CD14-positive monocyte (primary cell): ENCODE results near the gene ABCA10. TPM values are rescaled to one million over a fixed set of nuclear protein-coding genes. Genes with fewer than 3 reads are reported as not detected.
"Not testable (repeated sequence)": the region's sequence is repeated elsewhere in the genome, so short reads cannot be mapped to it uniquely, and the experiment has no call there.

Source experiments
- DNase-seq, 3 donors: peaks; one replicate each; pipeline ENCODE4 v3.0.0-alpha.2; 2011 to 2022
- H2AFZ ChIP-seq: 2 replicates; pipeline ENCODE4 v1.6.0; 2012; ENCODE audit warnings: mild to moderate bottlenecking, low read depth, low read length, inconsistent platforms; ENCODE audit not compliant: insufficient read depth, poor library complexity, severe bottlenecking
- H3K27ac ChIP-seq, 2 donors: 1 replicate in 1 of 2; 2 replicates in 1 of 2; pipeline ENCODE4 v1.5.1; 2012 to 2013; ENCODE audit warnings: low read length in 2 of 2, control low read depth in 1 of 2, inconsistent platforms in 1 of 2, low read depth in 1 of 2, mild to moderate bottlenecking in 1 of 2
- H3K27me3 ChIP-seq, 2 donors: one replicate each; pipeline versions ENCODE4 v1.6.0 to v1.6.1; 2011 to 2013; ENCODE audit warnings: low read length in 2 of 2; ENCODE audit not compliant: control insufficient read depth in 2 of 2, insufficient read depth in 2 of 2
- H3K36me3 ChIP-seq, 2 donors: replicated peaks in 1 of 2; 1 replicate in 1 of 2; 2 replicates in 1 of 2; pipeline versions ENCODE4 v1.5.1 to v1.6.1; 2012 to 2013; ENCODE audit warnings: low read length in 2 of 2, control low read depth in 1 of 2, inconsistent platforms in 1 of 2, mild to moderate bottlenecking in 1 of 2; ENCODE audit not compliant: insufficient read depth in 2 of 2, control insufficient read depth in 1 of 2
- H3K4me1 ChIP-seq, 2 donors: 1 replicate in 1 of 2; 2 replicates in 1 of 2; pipeline versions ENCODE4 v1.5.1 to v1.6.1; 2012 to 2013; ENCODE audit warnings: low read length in 2 of 2, control low read depth in 1 of 2, inconsistent platforms in 1 of 2, mild to moderate bottlenecking in 1 of 2, moderate library complexity in 1 of 2; ENCODE audit not compliant: insufficient read depth in 2 of 2, control insufficient read depth in 1 of 2
- H3K4me2 ChIP-seq: replicated peaks from 2 replicates; pipeline ENCODE3; 2012; ENCODE audit warnings: low read length, moderate library complexity, mild to moderate bottlenecking; ENCODE audit not compliant: poor library complexity, severe bottlenecking; ENCODE audit errors: extremely low read depth
- H3K4me3 ChIP-seq, 3 experiments: fragments of 200-600 bp in 1 of 3; sonication (generic) in 1 of 3; replicated peaks in 1 of 3; 1 replicate in 2 of 3; 2 replicates in 1 of 3; pipeline ENCODE4 v1.5.1; 2011 to 2013; ENCODE audit warnings: low read length in 3 of 3, mild to moderate bottlenecking in 3 of 3, control low read depth in 2 of 3, low read depth in 2 of 3, inconsistent platforms in 1 of 3, moderate library complexity in 1 of 3
- H3K79me2 ChIP-seq: 2 replicates; pipeline ENCODE4 v1.6.0; 2012; ENCODE audit warnings: mild to moderate bottlenecking, control low read depth, inconsistent platforms, low read length, moderate library complexity; ENCODE audit not compliant: insufficient read depth
- H3K9ac ChIP-seq: 2 replicates; pipeline ENCODE4 v1.6.0; 2017; ENCODE audit warnings: low read length, mild to moderate bottlenecking; ENCODE audit not compliant: insufficient read depth, poor library complexity, severe bottlenecking
- H3K9me3 ChIP-seq, 2 donors: replicated peaks in 1 of 2; 1 replicate in 1 of 2; 2 replicates in 1 of 2; pipeline versions ENCODE4 v1.5.1 to v1.6.1; 2012 to 2013; ENCODE audit warnings: low read length in 2 of 2, control low read depth in 1 of 2; ENCODE audit not compliant: control insufficient read depth in 1 of 2, insufficient read depth in 1 of 2
- H4K20me1 ChIP-seq: 2 replicates; pipeline ENCODE4 v1.6.0; 2012; ENCODE audit warnings: mild to moderate bottlenecking, low read length, control low read depth, moderate library complexity; ENCODE audit not compliant: insufficient read depth
- H3K27ac Mint-ChIP-seq, 7 donors: one replicate each; pipeline ENCODE4 v1.8.0; 2020; ENCODE audit warnings: mild to moderate bottlenecking in 7 of 7, mixed read lengths in 7 of 7, moderate library complexity in 6 of 7, inconsistent platforms in 2 of 7
- H3K27me3 Mint-ChIP-seq, 3 donors: one replicate each; pipeline ENCODE4 v1.8.0; 2021 to 2022; ENCODE audit warnings: low read depth in 3 of 3, mild to moderate bottlenecking in 3 of 3, mixed read lengths in 3 of 3, moderate library complexity in 3 of 3, inconsistent platforms in 1 of 3
- H3K36me3 Mint-ChIP-seq, 2 donors: one replicate each; pipeline ENCODE4 v1.8.0; 2020; ENCODE audit warnings: mixed read lengths in 2 of 2, inconsistent platforms in 1 of 2, mild to moderate bottlenecking in 1 of 2
- H3K4me1 Mint-ChIP-seq: one replicate; pipeline ENCODE4 v1.8.0; 2020; ENCODE audit warnings: mild to moderate bottlenecking, mixed read lengths
- H3K4me3 Mint-ChIP-seq, 2 donors: one replicate each; pipeline ENCODE4 v1.8.0; 2020; ENCODE audit warnings: mild to moderate bottlenecking in 2 of 2, mixed read lengths in 2 of 2, moderate library complexity in 1 of 2
- H3K9me3 Mint-ChIP-seq, 7 donors: one replicate each; pipeline ENCODE4 v1.8.0; 2020 to 2022; ENCODE audit warnings: mixed read lengths in 7 of 7, mild to moderate bottlenecking in 6 of 7, moderate library complexity in 6 of 7, inconsistent platforms in 2 of 7
- WGBS: methylation state at CpG from one replicate; pipeline ENCODE4 v1.1.5; 2013; ENCODE audit warnings: missing lambda C conversion rate; ENCODE audit not compliant: insufficient coverage; 5-methylcytosine and 5-hydroxymethylcytosine counted together
- intact Hi-C, 2 donors: fragments of 100-400 bp; cut with micrococcal nuclease; formaldehyde crosslinking; loops; one replicate each; pipeline versions ENCODE4 v1.15.0 to v1.15.1; 2023
- polyA plus RNA-seq, 3 donors: library from polyadenylated mRNA; depleted of rRNA in 1 of 3; unstranded in 2 of 3; stranded (reverse) in 1 of 3; fragments of 300-500 nt in 2 of 3; fragments of >200 nt in 1 of 3; fragmentation: Illumina TruSeq in 2 of 3; gene quantifications; 1 replicate in 2 of 3; 2 replicates in 1 of 3; pipeline ENCODE4 v1.2.3, GENCODE V29; 2012 to 2021
- TF ChIP-seq, protein P1 (sequence below): fragments of 200-600 bp; IDR thresholded peaks from one replicate; pipeline ENCODE4 v1.8.0; 2022; ENCODE audit warnings: antibody characterized with exemption, mild to moderate bottlenecking

The ABCA10 gene
- polyA plus RNA-seq, 3 donors, result 0.08 to 0.13 TPM; not detected in 1

DNA sequence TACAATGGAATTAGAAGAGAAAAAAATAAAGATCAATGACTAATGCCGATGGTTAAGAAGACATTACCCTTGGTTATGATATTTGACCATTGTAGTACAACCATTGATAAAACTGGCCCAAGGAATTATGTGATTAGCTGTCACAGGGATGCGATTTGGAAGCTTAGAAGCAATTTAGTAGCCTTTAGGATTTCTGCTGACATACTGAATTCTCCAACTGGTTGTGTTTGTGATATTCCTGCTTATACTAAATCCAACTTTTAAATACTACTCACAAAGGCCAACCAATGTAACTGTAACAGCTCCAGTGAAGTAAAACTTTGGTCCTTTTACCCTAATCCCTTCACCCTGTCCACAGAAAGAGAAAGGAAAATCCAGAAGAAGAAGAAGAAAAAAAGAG is 55.5 kb downstream of the ABCA10 start:
- TF ChIP-seq, protein P1, sequence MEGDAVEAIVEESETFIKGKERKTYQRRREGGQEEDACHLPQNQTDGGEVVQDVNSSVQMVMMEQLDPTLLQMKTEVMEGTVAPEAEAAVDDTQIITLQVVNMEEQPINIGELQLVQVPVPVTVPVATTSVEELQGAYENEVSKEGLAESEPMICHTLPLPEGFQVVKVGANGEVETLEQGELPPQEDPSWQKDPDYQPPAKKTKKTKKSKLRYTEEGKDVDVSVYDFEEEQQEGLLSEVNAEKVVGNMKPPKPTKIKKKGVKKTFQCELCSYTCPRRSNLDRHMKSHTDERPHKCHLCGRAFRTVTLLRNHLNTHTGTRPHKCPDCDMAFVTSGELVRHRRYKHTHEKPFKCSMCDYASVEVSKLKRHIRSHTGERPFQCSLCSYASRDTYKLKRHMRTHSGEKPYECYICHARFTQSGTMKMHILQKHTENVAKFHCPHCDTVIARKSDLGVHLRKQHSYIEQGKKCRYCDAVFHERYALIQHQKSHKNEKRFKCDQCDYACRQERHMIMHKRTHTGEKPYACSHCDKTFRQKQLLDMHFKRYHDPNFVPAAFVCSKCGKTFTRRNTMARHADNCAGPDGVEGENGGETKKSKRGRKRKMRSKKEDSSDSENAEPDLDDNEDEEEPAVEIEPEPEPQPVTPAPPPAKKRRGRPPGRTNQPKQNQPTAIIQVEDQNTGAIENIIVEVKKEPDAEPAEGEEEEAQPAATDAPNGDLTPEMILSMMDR, result no peak
- peaks cover 55% of the 10 kb centered on the region for H3K4me1 Mint-ChIP-seq
- Histone ChIP-seq H3K9me3 (no peaks in the 10 kb centered on the region), H3K36me3 (no peaks in the 10 kb centered on the region), H3K27ac (no peak overlapping the region), H3K4me1 (peaks cover 49 to 71% of the 10 kb centered on the region in 2 donors), H4K20me1 (no peaks in the 10 kb centered on the region), H3K4me3 (no peak overlapping the region), H3K4me2 (no peak overlapping the region), H3K79me2 (no peaks in the 10 kb centered on the region), H2AFZ (peak overlapping the region; percentile 66), H3K27me3 (no peaks in the 10 kb centered on the region), H3K9ac (no peak overlapping the region)
- peak overlapping the region in 2 of 7 donors; percentile 20 to 34 for H3K27ac Mint-ChIP-seq
- intact Hi-C loops, result no loop called here
- peaks cover 3 to 5% of the 10 kb centered on the region in 2 donors for H3K36me3 Mint-ChIP-seq
- no peak for DNase-seq
- no peak overlapping the region for H3K4me3 Mint-ChIP-seq
- H3K9me3 Mint-ChIP-seq, result peaks cover 0 to 6% (median 3%) of the 10 kb centered on the region in 7 donors
- whole genome bisulfite sequencing, result no CpG with 5 or more reads among the region's 2 CpGs
- H3K27me3 Mint-ChIP-seq, result no peaks in the 10 kb centered on the region

DNA sequence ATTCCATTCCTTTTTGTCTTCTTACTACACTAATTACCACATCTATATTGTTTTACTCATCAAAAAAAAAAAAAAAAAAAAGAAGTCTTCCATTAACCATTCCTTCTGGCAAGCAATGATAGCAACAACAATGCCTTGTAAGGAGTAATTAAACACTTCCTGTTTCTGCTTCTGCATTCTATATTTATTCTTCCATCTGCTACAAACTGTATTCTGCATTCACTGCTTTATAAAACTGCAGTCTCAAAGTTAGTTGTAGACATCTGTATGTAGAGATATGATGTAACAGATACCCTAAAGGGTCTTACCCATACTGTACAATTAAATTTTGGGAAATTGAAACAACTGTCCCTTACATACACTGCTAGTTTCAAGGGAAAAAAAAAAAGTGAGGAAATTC is 58.2 kb downstream of the ABCA10 start:
- intact Hi-C loops, result no loop called here

DNA sequence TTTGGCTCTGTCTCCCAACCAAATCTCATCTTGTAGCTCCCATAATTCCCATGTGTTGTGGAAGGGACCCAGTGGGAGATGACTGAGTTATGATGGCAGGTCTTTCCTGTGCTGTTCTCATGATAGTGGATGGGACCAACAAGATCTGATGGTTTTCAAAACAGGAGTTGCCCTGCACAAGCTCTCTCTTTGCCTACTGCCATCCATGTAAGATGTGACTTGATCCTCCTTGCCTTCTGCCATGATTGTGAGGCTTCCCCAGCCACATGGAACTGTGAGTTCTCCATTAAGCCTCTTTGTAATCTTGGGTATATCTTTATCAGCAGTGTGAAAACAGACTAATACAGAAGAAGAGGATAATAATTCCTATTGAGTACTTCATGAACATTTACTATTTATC is 60.0 kb downstream of the ABCA10 start:
- H3K4me3 Mint-ChIP-seq, H3K27me3 ChIP-seq, H3K4me2 ChIP-seq, H3K9ac ChIP-seq, DNase-seq, H3K36me3 Mint-ChIP-seq, H3K79me2 ChIP-seq, H3K9me3 ChIP-seq, H4K20me1 ChIP-seq, H3K36me3 ChIP-seq, H3K4me3 ChIP-seq, H3K9me3 Mint-ChIP-seq, H3K27ac ChIP-seq, H2AFZ ChIP-seq, H3K27me3 Mint-ChIP-seq: not testable (repeated sequence)
- Mint-ChIP-seq H3K4me1 (peaks cover 22% of the 10 kb centered on the region), H3K27ac (peak overlapping the region in 1 of 7 donors; percentile 45)
- peaks cover 16 to 31% of the 10 kb centered on the region in 2 donors for H3K4me1 ChIP-seq
- intact Hi-C loops, result loop anchor here in 1 of 2 donors (5.0 kb wide), 1 partner anchor 71 kb away; no protein-coding TSS in a partner anchor

More for the DNA sequence above, 58.2 kb downstream of the ABCA10 start:
- H3K4me1 ChIP-seq, result peaks cover 28 to 48% of the 10 kb centered on the region in 2 donors
- peak overlapping the region in 1 of 2 donors; percentile 64 for H3K27ac ChIP-seq
- Mint-ChIP-seq H3K4me3 (peak overlapping the region in 1 of 2 donors; percentile 16), H3K27ac (peak overlapping the region; percentile 3 to 79 (median 57)), H3K36me3 (peaks cover 3 to 5% of the 10 kb centered on the region in 2 donors), H3K9me3 (peaks cover 0 to 9% (median 5%) of the 10 kb centered on the region in 7 donors), H3K27me3 (no peaks in the 10 kb centered on the region), H3K4me1 (peaks cover 35% of the 10 kb centered on the region)
- no peaks in the 10 kb centered on the region for H3K27me3 ChIP-seq
- H3K4me3 ChIP-seq, result peak overlapping the region in 1 of 3 experiments; percentile 40
- H3K9me3 ChIP-seq, result no peaks in the 10 kb centered on the region
- H3K9ac ChIP-seq, result no peak overlapping the region
- H2AFZ ChIP-seq, result no peak overlapping the region
- H4K20me1 ChIP-seq, result no peaks in the 10 kb centered on the region
- no peaks in the 10 kb centered on the region for H3K79me2 ChIP-seq
- DNase-seq, result peak; percentile 25 to 70 (median 52)
- TF ChIP-seq, protein P1, result no peak
- no peaks in the 10 kb centered on the region for H3K36me3 ChIP-seq
- H3K4me2 ChIP-seq, result peak overlapping the region; percentile 57
